GM12878 (cell line): ENCODE results near the gene CHD5. TPM values are rescaled to one million over a fixed set of nuclear protein-coding genes. Genes with fewer than 3 reads are reported as not detected.

ENCODE experiments used
- BRCA1 ChIP-seq: IDR thresholded peaks from 2 replicates; pipeline ENCODE4 v1.6.1; 2011; ENCODE audit warnings: low read depth, low read length, improper control_type of control experiment
- CHD1 ChIP-seq: IDR thresholded peaks from 2 replicates; pipeline ENCODE4 v1.6.1; 2012; ENCODE audit warnings: low read depth, low read length, improper control_type of control experiment
- CTCF ChIP-seq, 3 experiments: IDR thresholded peaks in 2 of 3; conservative IDR thresholded peaks in 1 of 3; 2 replicates each; pipeline ENCODE4 v1.5.1; 2011; ENCODE audit warnings: low read depth in 3 of 3, low read length in 3 of 3, mild to moderate bottlenecking in 3 of 3, control low read depth in 2 of 3, moderate library complexity in 2 of 3, inconsistent platforms in 1 of 3, mixed read lengths in 1 of 3; ENCODE audit not compliant: control insufficient read depth in 2 of 3, insufficient read depth in 1 of 3; ENCODE audit errors: extremely low read depth in 1 of 3
- ETV6 ChIP-seq, 2 experiments: fragments of 450-650 bp in 1 of 2; IDR thresholded peaks in 1 of 2; conservative IDR thresholded peaks in 1 of 2; 2 replicates each; pipeline ENCODE4 v1.6.1; 2014; ENCODE audit warnings: antibody characterized with exemption in 1 of 2, borderline replicate concordance in 1 of 2, low read depth in 1 of 2, mild to moderate bottlenecking in 1 of 2, moderate library complexity in 1 of 2
- HDGF ChIP-seq: fragments of 450-650 bp; IDR thresholded peaks from 2 replicates; pipeline ENCODE4 v1.6.1; 2016; ENCODE audit warnings: antibody characterized with exemption
- JUNB ChIP-seq: IDR thresholded peaks from 2 replicates; pipeline ENCODE4 v1.6.1; 2016; ENCODE audit warnings: antibody characterized with exemption, mild to moderate bottlenecking
- MTA2 ChIP-seq: fragments of 450-650 bp; IDR thresholded peaks from 2 replicates; pipeline ENCODE4 v1.6.1; 2016; ENCODE audit warnings: low read depth, mild to moderate bottlenecking, moderate library complexity
- POLR2A ChIP-seq: IDR thresholded peaks from 2 replicates; pipeline ENCODE4 v1.6.1; 2011; ENCODE audit warnings: low read depth, mild to moderate bottlenecking, low read length
- SPI1 ChIP-seq: IDR thresholded peaks from 2 replicates; pipeline ENCODE4 v1.6.1; 2011; ENCODE audit warnings: low read depth, mild to moderate bottlenecking, low read length, moderate library complexity, borderline replicate concordance; ENCODE audit not compliant: insufficient read depth
- WRNIP1 ChIP-seq: IDR thresholded peaks from 2 replicates; pipeline ENCODE4 v1.6.1; 2011; ENCODE audit warnings: low read depth, low read length, improper control_type of control experiment, borderline replicate concordance
- ZNF384 ChIP-seq: IDR thresholded peaks from 2 replicates; pipeline ENCODE4 v1.6.1; 2012; ENCODE audit warnings: low read depth, mild to moderate bottlenecking, low read length, improper control_type of control experiment, borderline replicate concordance
- ZZZ3 ChIP-seq: IDR thresholded peaks from 2 replicates; pipeline ENCODE4 v1.6.1; 2011; ENCODE audit warnings: low read depth; ENCODE audit not compliant: control insufficient read depth, insufficient read length
- polyA plus RNA-seq, 11 experiments: library from polyadenylated mRNA; depleted of rRNA in 4 of 11; unstranded in 6 of 11; stranded (reverse) in 5 of 11; fragments of >200 nt; fragmentation: Nextera tagmentation in 4 of 11; fragmentation: Illumina TruSeq in 1 of 11; extraction: Ambion mirVana in 4 of 11; extraction: Trizol in 1 of 11; gene quantifications; 1 replicate in 1 of 11; 2 replicates in 10 of 11; pipeline versions ENCODE4 v1.2.1 to v1.2.3, GENCODE V29; 2011 to 2016; ENCODE audit warnings: inconsistent platforms in 2 of 11, missing spikeins in 2 of 11, low read depth in 1 of 11
- total RNA-seq, 4 experiments: library from RNA; depleted of rRNA in 3 of 4; stranded (reverse); fragments of >200 nt in 3 of 4; fragmentation: Illumina TruSeq in 1 of 4; extraction: Trizol in 1 of 4; gene quantifications; 2 replicates each; pipeline versions ENCODE4 v1.2.1 to v1.2.3, GENCODE V29; 2013 to 2021
- TF ChIP-seq, protein P1 (sequence below): fragments of 450-650 bp; IDR thresholded peaks from 2 replicates; pipeline ENCODE4 v1.6.1; 2017; ENCODE audit warnings: mild to moderate bottlenecking, low read depth, inconsistent platforms; ENCODE audit not compliant: poor library complexity, severe bottlenecking
- TF ChIP-seq, protein P2 (sequence below): IDR thresholded peaks from 2 replicates; pipeline ENCODE4 v1.6.1; 2012; ENCODE audit warnings: low read length, inconsistent platforms

CHD5 gene
- total and polyA plus RNA-seq, 10 of the 15 experiments (the other 5 are each of a cell fraction or from before 2014, with no cell fraction given): 0.03 to 0.49 (median 0.13) TPM; not detected in 3

DNA sequence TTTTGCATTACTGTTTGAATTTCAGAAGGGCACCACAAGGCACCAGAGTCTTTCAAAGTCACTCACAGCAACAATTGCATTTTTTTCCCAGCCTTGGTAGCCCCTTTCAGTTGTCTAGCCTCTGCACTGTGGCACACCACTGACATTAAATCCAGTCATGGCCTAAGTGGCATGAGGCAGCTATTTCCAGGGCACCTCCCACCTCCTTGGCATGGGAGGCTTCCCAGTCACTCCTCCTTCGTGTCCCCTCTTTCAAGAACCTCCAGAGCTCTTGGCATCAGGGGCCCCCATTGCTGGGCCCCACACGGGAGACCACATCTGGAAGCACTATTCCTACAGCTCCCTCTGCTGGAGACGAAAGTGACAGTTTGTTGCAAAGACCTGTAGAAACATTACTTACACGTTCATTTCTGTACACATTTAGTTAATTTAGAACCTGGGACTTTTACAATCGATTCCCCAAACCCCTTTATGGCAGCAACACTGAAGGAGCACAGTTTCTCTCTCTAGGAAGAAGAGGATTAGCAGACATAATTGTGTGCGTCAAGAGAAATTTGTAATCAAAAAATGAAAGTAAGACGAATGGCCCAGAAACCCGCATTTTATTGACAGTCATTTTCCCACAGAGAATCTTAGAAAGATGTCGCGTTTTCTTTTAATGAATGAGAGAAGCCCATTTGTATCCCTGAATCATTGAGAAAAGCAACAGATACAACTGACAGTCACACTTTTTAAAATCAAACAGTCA is 5.7 kb upstream of the CHD5 start (continued):
- no peak for TF ChIP-seq BRCA1
- peak; percentile 37 to 53 (median 45); a peak in 5 of 6 replicates for TF ChIP-seq CTCF (IDR thresholded peaks at IDR 0.05 in 2 of 3, conservative IDR thresholded peaks at IDR 0.05 in 1 of 3; ENCODE audit: control insufficient read depth in 2 of 3, extremely low read depth in 1 of 3, insufficient read depth in 1 of 3, low read depth in 3 of 3, low read length in 3 of 3)
- TF ChIP-seq ETV6 (conservative IDR thresholded peaks at IDR 0.05 in 1 of 2, IDR thresholded peaks at IDR 0.05 in 1 of 2; ENCODE audit: borderline replicate concordance in 1 of 2, low read depth in 1 of 2): no peak
- TF ChIP-seq, protein P1, sequence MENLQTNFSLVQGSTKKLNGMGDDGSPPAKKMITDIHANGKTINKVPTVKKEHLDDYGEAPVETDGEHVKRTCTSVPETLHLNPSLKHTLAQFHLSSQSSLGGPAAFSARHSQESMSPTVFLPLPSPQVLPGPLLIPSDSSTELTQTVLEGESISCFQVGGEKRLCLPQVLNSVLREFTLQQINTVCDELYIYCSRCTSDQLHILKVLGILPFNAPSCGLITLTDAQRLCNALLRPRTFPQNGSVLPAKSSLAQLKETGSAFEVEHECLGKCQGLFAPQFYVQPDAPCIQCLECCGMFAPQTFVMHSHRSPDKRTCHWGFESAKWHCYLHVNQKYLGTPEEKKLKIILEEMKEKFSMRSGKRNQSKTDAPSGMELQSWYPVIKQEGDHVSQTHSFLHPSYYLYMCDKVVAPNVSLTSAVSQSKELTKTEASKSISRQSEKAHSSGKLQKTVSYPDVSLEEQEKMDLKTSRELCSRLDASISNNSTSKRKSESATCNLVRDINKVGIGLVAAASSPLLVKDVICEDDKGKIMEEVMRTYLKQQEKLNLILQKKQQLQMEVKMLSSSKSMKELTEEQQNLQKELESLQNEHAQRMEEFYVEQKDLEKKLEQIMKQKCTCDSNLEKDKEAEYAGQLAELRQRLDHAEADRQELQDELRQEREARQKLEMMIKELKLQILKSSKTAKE: no peak
- no peak for TF ChIP-seq MTA2
- TF ChIP-seq JUNB: no peak
- TF ChIP-seq POLR2A: peak; percentile 44; the same call in 1 of the 2 replicates
- no peak for TF ChIP-seq WRNIP1
- no peak for TF ChIP-seq ZZZ3
- TF ChIP-seq ZNF384: no peak
- no peak for TF ChIP-seq CHD1
- TF ChIP-seq SPI1: no peak
- TF ChIP-seq HDGF: no peak
- TF ChIP-seq, protein P2, sequence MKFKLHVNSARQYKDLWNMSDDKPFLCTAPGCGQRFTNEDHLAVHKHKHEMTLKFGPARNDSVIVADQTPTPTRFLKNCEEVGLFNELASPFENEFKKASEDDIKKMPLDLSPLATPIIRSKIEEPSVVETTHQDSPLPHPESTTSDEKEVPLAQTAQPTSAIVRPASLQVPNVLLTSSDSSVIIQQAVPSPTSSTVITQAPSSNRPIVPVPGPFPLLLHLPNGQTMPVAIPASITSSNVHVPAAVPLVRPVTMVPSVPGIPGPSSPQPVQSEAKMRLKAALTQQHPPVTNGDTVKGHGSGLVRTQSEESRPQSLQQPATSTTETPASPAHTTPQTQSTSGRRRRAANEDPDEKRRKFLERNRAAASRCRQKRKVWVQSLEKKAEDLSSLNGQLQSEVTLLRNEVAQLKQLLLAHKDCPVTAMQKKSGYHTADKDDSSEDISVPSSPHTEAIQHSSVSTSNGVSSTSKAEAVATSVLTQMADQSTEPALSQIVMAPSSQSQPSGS: no peak
